Activated CD4-positive, CD25-positive, alpha-beta regulatory T cell (primary cell): ENCODE measurements around the gene PTPRD.

ENCODE experiments used
- DNase-seq, 4 experiments: peaks; one replicate each; lab custom pipeline; 2025; lab: John Stamatoyannopoulos, UW

PTPRD gene

GRCh38 chr9:10052916-10053315 is 559.9 kb downstream of the PTPRD start:
- DNase-seq = no peak

GRCh38 chr9:10052181-10052580 is 560.6 kb downstream of the PTPRD start:
- no peak for DNase-seq

- no peak for DNase-seq
Observed at GRCh38 chr9:10050016-10050415, 562.8 kb downstream of the PTPRD start.

GRCh38 chr9:10048994-10049393 is 563.8 kb downstream of the PTPRD start:
- DNase-seq = no peak

GRCh38 chr9:10045598-10045997 is 567.2 kb downstream of the PTPRD start:
- DNase-seq = no peak

- DNase-seq = no peak
Observed at GRCh38 chr9:10041726-10042229, 571.0 kb downstream of the PTPRD start.

- no peak for DNase-seq
Observed at GRCh38 chr9:10036095-10036494, 576.7 kb downstream of the PTPRD start.

- no peak for DNase-seq
Observed at GRCh38 chr9:10032166-10032565, 580.6 kb downstream of the PTPRD start.

GRCh38 chr9:10026443-10026984 is 586.3 kb downstream of the PTPRD start:
- no peak for DNase-seq

GRCh38 chr9:10015755-10016154 is 597.0 kb downstream of the PTPRD start:
- no peak for DNase-seq

- no peak for DNase-seq
Observed at GRCh38 chr9:10014889-10015288, 597.9 kb downstream of the PTPRD start.

- no peak for DNase-seq
Observed at GRCh38 chr9:10009401-10009800, 603.4 kb downstream of the PTPRD start.

GRCh38 chr9:10008101-10008799 is 604.6 kb downstream of the PTPRD start:
- DNase-seq = no peak

GRCh38 chr9:10007356-10007755 is 605.4 kb downstream of the PTPRD start:
- DNase-seq = no peak

- no peak for DNase-seq
Observed at GRCh38 chr9:10005206-10005605, 607.6 kb downstream of the PTPRD start.

- no peak for DNase-seq
Observed at GRCh38 chr9:10003047-10003446, 609.8 kb downstream of the PTPRD start.

- no peak for DNase-seq
Observed at GRCh38 chr9:10000669-10001068, 612.1 kb downstream of the PTPRD start.

GRCh38 chr9:9998491-9999287 is 614.1 kb downstream of the PTPRD start:
- DNase-seq = no peak

- DNase-seq = no peak
Observed at GRCh38 chr9:9997585-9997984, 615.2 kb downstream of the PTPRD start.

- DNase-seq = no peak
Observed at GRCh38 chr9:9996259-9996658, 616.5 kb downstream of the PTPRD start.

GRCh38 chr9:9992936-9993335 is 619.9 kb downstream of the PTPRD start:
- DNase-seq = no peak

- no peak for DNase-seq
Observed at GRCh38 chr9:9973062-9973461, 639.7 kb downstream of the PTPRD start.

- no peak for DNase-seq
Observed at GRCh38 chr9:9970514-9970913, 642.3 kb downstream of the PTPRD start.
